KMS-11 (cell line): Measurements from ENCODE around the gene INTS2.

ENCODE experiments used
- H2AFZ ChIP-seq: fragments of 200-600 bp; sonication (generic); 2 replicates; pipeline ENCODE4 v1.6.1; 2016; ENCODE audit warnings: antibody characterized with exemption, mixed run types, low read depth
- H3K27ac ChIP-seq: fragments of 200-600 bp; sonication (generic); 2 replicates; pipeline ENCODE4 v1.6.1; 2016; ENCODE audit warnings: mild to moderate bottlenecking, mixed run types
- H3K27me3 ChIP-seq: fragments of 200-600 bp; sonication (generic); 2 replicates; pipeline ENCODE4 v1.6.1; 2017; ENCODE audit warnings: mild to moderate bottlenecking, low read depth, mixed run types, moderate library complexity; ENCODE audit not compliant: insufficient read depth
- H3K36me3 ChIP-seq: fragments of 200-600 bp; sonication (generic); 2 replicates; pipeline ENCODE4 v1.6.1; 2017; ENCODE audit warnings: mild to moderate bottlenecking, mixed run types; ENCODE audit not compliant: insufficient read depth
- H3K4me1 ChIP-seq: fragments of 200-600 bp; sonication (generic); 2 replicates; pipeline ENCODE4 v1.6.1; 2016; ENCODE audit warnings: mild to moderate bottlenecking, low read depth, mixed run types; ENCODE audit not compliant: poor library complexity, severe bottlenecking
- H3K4me2 ChIP-seq: fragments of 200-600 bp; sonication (generic); 2 replicates; pipeline ENCODE4 v1.7.0; 2016; ENCODE audit warnings: mild to moderate bottlenecking, mixed run types
- H3K4me3 ChIP-seq: fragments of 200-600 bp; sonication (generic); IDR thresholded peaks from 2 replicates; pipeline ENCODE4 v1.6.1; 2017; ENCODE audit warnings: low read depth, low read length, mixed read lengths; ENCODE audit not compliant: insufficient read depth
- H3K79me2 ChIP-seq: fragments of 200-600 bp; sonication (generic); 2 replicates; pipeline ENCODE4 v1.6.1; 2016; ENCODE audit warnings: low read depth, mixed run types; ENCODE audit not compliant: insufficient read depth
- H3K9ac ChIP-seq: fragments of 200-600 bp; sonication (generic); 2 replicates; pipeline ENCODE4 v1.6.1; 2016; ENCODE audit warnings: mild to moderate bottlenecking, mixed run types
- H4K20me1 ChIP-seq: fragments of 200-600 bp; sonication (generic); 2 replicates; pipeline ENCODE4 v1.6.1; 2016; ENCODE audit warnings: mild to moderate bottlenecking, mixed run types; ENCODE audit not compliant: insufficient read depth
- CTCF ChIP-seq: fragments of 200-600 bp; sonication (generic); conservative IDR thresholded peaks from 2 replicates; pipeline ENCODE4 v1.6.1; 2017; ENCODE audit warnings: low read depth, mild to moderate bottlenecking, antibody characterized with exemption, low read length, moderate library complexity, mixed read lengths

The INTS2 gene

GRCh38 chr17:61968757-61969156 is 41.0 kb upstream of the INTS2 start:
- TF ChIP-seq CTCF, result no peak
- no peak overlapping the region for H3K4me3 ChIP-seq
- no peak overlapping the region for H3K9ac ChIP-seq
- no peaks in the 10 kb centered on the region for H3K27me3 ChIP-seq
- no peaks in the 10 kb centered on the region for H3K4me1 ChIP-seq
- H3K27ac ChIP-seq, result no peak overlapping the region
- H3K4me2 ChIP-seq, result no peak overlapping the region
- 0 out of 2 replicates have a peak, but pooled peaks cover 4% of the 10 kb centered on the region for H4K20me1 ChIP-seq
- H2AFZ ChIP-seq, result no peak overlapping the region
- H3K79me2 ChIP-seq, result peaks cover 7% of the 10 kb centered on the region; the same call in 1 of the 2 replicates
- H3K36me3 ChIP-seq, result peaks cover 12% of the 10 kb centered on the region

- no peak overlapping the region for H3K4me3 ChIP-seq
- H2AFZ ChIP-seq, result no peak overlapping the region
- H4K20me1 ChIP-seq, result 0 out of 2 replicates have a peak, but pooled peaks cover under 1% of the 10 kb centered on the region
- H3K4me1 ChIP-seq, result no peaks in the 10 kb centered on the region
- H3K27me3 ChIP-seq, result no peaks in the 10 kb centered on the region
- H3K9ac ChIP-seq, result no peak overlapping the region
- H3K27ac ChIP-seq, result no peak overlapping the region
- no peak overlapping the region for H3K4me2 ChIP-seq
- peaks cover 7% of the 10 kb centered on the region; the same call in 1 of the 2 replicates for H3K79me2 ChIP-seq
- no peak for TF ChIP-seq CTCF
- H3K36me3 ChIP-seq, result peaks cover 12% of the 10 kb centered on the region
These were observed 39.9 kb upstream of the INTS2 start for GRCh38 chr17:61967729-61968128.

DNA sequence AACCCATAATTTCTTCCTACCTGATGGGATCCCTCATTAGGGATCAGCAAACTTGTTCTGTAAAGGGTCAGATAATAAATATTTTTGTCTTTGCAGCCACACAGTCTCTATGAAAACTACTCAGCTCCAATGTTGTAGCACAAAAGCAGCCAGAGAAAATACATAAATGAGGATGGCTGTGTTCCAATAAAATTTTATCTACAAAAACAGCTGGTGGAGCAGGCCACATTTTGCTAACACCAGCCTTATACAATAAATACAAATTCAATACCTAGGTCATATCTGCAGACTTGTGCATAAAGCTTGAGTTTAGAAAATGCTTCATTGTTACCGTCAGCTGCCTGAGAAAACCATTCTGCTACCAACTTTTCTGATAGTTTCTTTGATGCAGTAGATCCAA is 38.4 kb upstream of the INTS2 start:
- Histone ChIP-seq H2AFZ (no peak overlapping the region), H3K27me3 (no peaks in the 10 kb centered on the region), H3K27ac (no peak overlapping the region), H3K36me3 (peaks cover 14% of the 10 kb centered on the region; the same call in 1 of the 2 replicates), H3K79me2 (peaks cover 7% of the 10 kb centered on the region; the same call in 1 of the 2 replicates), H3K9ac (no peak overlapping the region), H3K4me3 (no peak overlapping the region), H4K20me1 (no peaks in the 10 kb centered on the region), H3K4me1 (no peaks in the 10 kb centered on the region), H3K4me2 (no peak overlapping the region)
- no peak for TF ChIP-seq CTCF

DNA sequence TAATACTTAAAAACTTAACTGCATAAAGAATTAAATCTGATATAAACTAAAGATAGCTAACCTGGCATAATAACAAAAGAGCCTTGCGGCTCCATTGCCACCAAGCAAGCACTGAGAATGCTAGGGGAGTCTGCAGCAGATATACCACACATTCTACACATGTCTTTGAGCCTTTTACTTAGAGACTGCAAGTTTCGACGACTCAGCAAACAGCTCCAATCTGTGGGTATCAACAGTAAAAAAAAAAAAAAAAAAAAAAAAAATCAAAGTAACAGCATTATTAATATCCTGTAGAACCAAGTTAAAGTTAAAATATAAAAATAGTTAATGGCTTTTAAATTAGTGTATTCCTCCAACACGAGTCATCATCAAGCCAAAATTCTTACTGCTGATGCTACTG is 27.8 kb upstream of the INTS2 start:
- Histone ChIP-seq H3K4me1 (no peaks in the 10 kb centered on the region), H2AFZ (no peak overlapping the region), H3K79me2 (no peaks in the 10 kb centered on the region; the same call in 1 of the 2 replicates), H3K9ac (no peak overlapping the region), H3K4me3 (no peak overlapping the region), H3K36me3 (peaks cover 10% of the 10 kb centered on the region; the same call in 1 of the 2 replicates), H3K4me2 (no peak overlapping the region), H4K20me1 (no peaks in the 10 kb centered on the region), H3K27ac (no peak overlapping the region), H3K27me3 (no peaks in the 10 kb centered on the region)
- TF ChIP-seq CTCF, result no peak
